A549 (cell line): ENCODE measurements around the gene ZHX3. TPM values are rescaled to one million over a fixed set of nuclear protein-coding genes. Genes with fewer than 3 reads are reported as not detected.

Experiments used
- ATAC-seq, 2 experiments: fragments of 200-7000 bp in 1 of 2; fragments of >200 bp in 1 of 2; cut with Nextera tagmentation in 1 of 2; cut with Tn5 transposase in 1 of 2; 3 replicates each; pipeline versions ENCODE4 v1.8.0 to v1.9.1; 2018 to 2020; ENCODE audit warnings: mild to moderate bottlenecking in 1 of 2, moderate library complexity in 1 of 2
- CTCF ChIA-PET: fragments of 300-600 bp; sonication (Branson Sonifier 250); formaldehyde crosslinking; extraction: SDS; loops from one replicate; lab custom pipeline; 2021; ENCODE audit warnings: antibody characterized with exemption, inconsistent platforms; lab: Yijun Ruan, JAX
- POLR2A ChIA-PET: fragments of 350-600 bp; formaldehyde crosslinking; extraction: SDS; loops from one replicate; lab custom pipeline; 2021; ENCODE audit warnings: antibody characterized with exemption, inconsistent platforms; lab: Yijun Ruan, JAX
- DNase-seq, 2 experiments: peaks; one replicate each; pipeline versions ENCODE4 v3.0.0 to v3.0.0-alpha.2; 2011 to 2016; ENCODE audit warnings: low read depth in 1 of 2, low spot score in 1 of 2
- FAIRE-seq: peaks from 2 replicates; lab custom pipeline; 2011; peaks lifted over from hg19 to GRCh38; lab: Jason Lieb, UNC
- H3K27ac ChIP-seq, 2 experiments: fragments of >200 bp; sonication (Bioruptor Twin); formaldehyde crosslinking; 3 replicates each; pipeline ENCODE4 v1.5.1; 2016 to 2017
- H3K4me1 ChIP-seq: fragments of >200 bp; sonication (Bioruptor Twin); formaldehyde crosslinking; 3 replicates; pipeline ENCODE4 v1.6.1; 2016
- H3K4me2 ChIP-seq: fragments of >200 bp; sonication (Bioruptor Twin); formaldehyde crosslinking; 3 replicates; pipeline ENCODE4 v1.6.1; 2016
- H3K4me3 ChIP-seq: fragments of >200 bp; sonication (Bioruptor Twin); formaldehyde crosslinking; 3 replicates; pipeline ENCODE4 v1.5.1; 2016
- H3K9me3 ChIP-seq: fragments of >200 bp; sonication (Bioruptor Twin); formaldehyde crosslinking; 3 replicates; pipeline ENCODE4 v1.6.1; 2016
- ATOH8 ChIP-seq: fragments of 250-450 bp; sonication (Bioruptor Pico); IDR thresholded peaks from 2 replicates; pipeline ENCODE4 v1.5.0; 2020; ENCODE audit warnings: low read depth, mild to moderate bottlenecking, moderate library complexity
- BHLHE40 ChIP-seq: IDR thresholded peaks from 2 replicates; pipeline ENCODE4 v1.6.1; 2012; ENCODE audit warnings: low read depth, low read length, inconsistent platforms
- CBX2 ChIP-seq: fragments of 200-600 bp; sonication (generic); IDR thresholded peaks from 2 replicates; pipeline ENCODE4 v1.6.1; 2016; ENCODE audit warnings: low read depth, mild to moderate bottlenecking, borderline replicate concordance
- CBX8 ChIP-seq: fragments of 200-600 bp; sonication (generic); IDR thresholded peaks from 2 replicates; pipeline ENCODE4 v1.6.1; 2016
- CEBPB ChIP-seq, 2 experiments: fragments of >200 bp in 1 of 2; sonication (Bioruptor Twin) in 1 of 2; formaldehyde crosslinking in 1 of 2; IDR thresholded peaks; 2 replicates each; pipeline ENCODE4 v1.6.1; 2012 to 2016
- CHD4 ChIP-seq: fragments of 200-600 bp; sonication (generic); IDR thresholded peaks from 2 replicates; pipeline ENCODE4 v1.6.1; 2016; ENCODE audit warnings: antibody characterized with exemption, mild to moderate bottlenecking, borderline replicate concordance
- EHF ChIP-seq: fragments of 250-450 bp; sonication (Bioruptor Pico); IDR thresholded peaks from 2 replicates; pipeline ENCODE4 v1.5.0; 2020; ENCODE audit warnings: mild to moderate bottlenecking
- FOSL2 ChIP-seq, 2 experiments: fragments of 450-650 bp in 1 of 2; fragments of >200 bp in 1 of 2; sonication (Bioruptor Twin) in 1 of 2; formaldehyde crosslinking; IDR thresholded peaks; 2 replicates each; pipeline versions ENCODE4 v1.5.0 to v1.6.1; 2016 to 2020; ENCODE audit warnings: mild to moderate bottlenecking in 1 of 2, moderate library complexity in 1 of 2
- GATA3 ChIP-seq: IDR thresholded peaks from 2 replicates; pipeline ENCODE4 v1.6.1; 2012; ENCODE audit warnings: borderline replicate concordance
- HOXA7 ChIP-seq: fragments of 250-450 bp; sonication (Bioruptor Pico); IDR thresholded peaks from 2 replicates; pipeline ENCODE4 v1.5.0; 2020; ENCODE audit warnings: mild to moderate bottlenecking, moderate library complexity
- HOXB13 ChIP-seq: fragments of 250-450 bp; sonication (Bioruptor Pico); IDR thresholded peaks from 2 replicates; pipeline ENCODE4 v1.5.0; 2020; ENCODE audit warnings: low read depth, mild to moderate bottlenecking, moderate library complexity
- JUN ChIP-seq, 2 experiments: fragments of >200 bp; sonication (Bioruptor Twin); formaldehyde crosslinking; IDR thresholded peaks; 2 replicates in 1 of 2; 3 replicates in 1 of 2; pipeline ENCODE4 v1.6.1; 2016 to 2017
- MAFK ChIP-seq: fragments of 450-650 bp; IDR thresholded peaks from 2 replicates; pipeline ENCODE4 v1.6.1; 2014; ENCODE audit not compliant: partially characterized antibody
- MAZ ChIP-seq: fragments of 150-350 bp; IDR thresholded peaks from 2 replicates; pipeline ENCODE4 v1.6.1; 2014; ENCODE audit warnings: antibody characterized with exemption, low read depth, low read length, borderline replicate concordance
- MYC ChIP-seq: IDR thresholded peaks from 2 replicates; pipeline ENCODE4 v1.6.1; 2012; ENCODE audit warnings: mild to moderate bottlenecking, inconsistent platforms, low read length, improper control_type of control experiment, borderline replicate concordance
- NR3C1 ChIP-seq: fragments of >200 bp; sonication (Bioruptor Twin); formaldehyde crosslinking; IDR thresholded peaks from 3 replicates; pipeline ENCODE4 v1.6.1; 2017
- POLR2A ChIP-seq: IDR thresholded peaks from 2 replicates; pipeline ENCODE4 v1.6.1; 2012; ENCODE audit warnings: mild to moderate bottlenecking, low read length
- RAD21 ChIP-seq, 2 experiments: fragments of >200 bp in 1 of 2; sonication (Bioruptor Twin) in 1 of 2; formaldehyde crosslinking in 1 of 2; IDR thresholded peaks in 1 of 2; conservative IDR thresholded peaks in 1 of 2; 2 replicates in 1 of 2; 3 replicates in 1 of 2; pipeline ENCODE4 v1.6.1; 2012 to 2018; ENCODE audit warnings: inconsistent platforms in 1 of 2
- RARB ChIP-seq: fragments of 250-450 bp; sonication (Bioruptor Pico); IDR thresholded peaks from 2 replicates; pipeline ENCODE4 v1.8.0; 2021; ENCODE audit warnings: mild to moderate bottlenecking, moderate library complexity
- RCOR1 ChIP-seq: fragments of 150-350 bp; IDR thresholded peaks from 2 replicates; pipeline ENCODE4 v1.6.1; 2014; ENCODE audit warnings: antibody characterized with exemption, low read length, low read depth
- RFX5 ChIP-seq: fragments of 450-650 bp; IDR thresholded peaks from 2 replicates; pipeline ENCODE4 v1.7.1; 2014; ENCODE audit warnings: antibody characterized with exemption, mild to moderate bottlenecking, moderate library complexity
- RNF2 ChIP-seq: fragments of 200-600 bp; sonication (generic); IDR thresholded peaks from 2 replicates; pipeline ENCODE4 v1.6.1; 2016; ENCODE audit warnings: low read depth, mild to moderate bottlenecking, antibody characterized with exemption, moderate library complexity, borderline replicate concordance
- SREBF2 ChIP-seq: fragments of 450-650 bp; IDR thresholded peaks from 2 replicates; pipeline ENCODE4 v1.6.1; 2014; ENCODE audit warnings: mild to moderate bottlenecking, moderate library complexity
- ZSCAN20 ChIP-seq: fragments of 250-450 bp; sonication (Bioruptor Pico); IDR thresholded peaks from 2 replicates; pipeline ENCODE4 v1.8.0; 2022; ENCODE audit warnings: mild to moderate bottlenecking, moderate library complexity
- WGBS: methylation state at CpG from one replicate; pipeline ENCODE4 v1.1.6; 2017; ENCODE audit errors: missing lambda C conversion rate; 5-methylcytosine and 5-hydroxymethylcytosine counted together
- polyA plus RNA-seq, 4 experiments: library from polyadenylated mRNA; depleted of rRNA in 3 of 4; stranded (reverse); fragments of >200 nt; fragmentation: RNase III in 1 of 4; extraction: RNeasy Plus Mini Kit Qiagen cat#74134 plus additional on column Dnase treatment in 1 of 4; gene quantifications; 2 replicates in 3 of 4; 3 replicates in 1 of 4; pipeline ENCODE4 v1.2.3, GENCODE V29; 2011 to 2017
- TF ChIP-seq, protein P1 (sequence below): fragments of 250-450 bp; sonication (Bioruptor Pico); IDR thresholded peaks from 2 replicates; pipeline ENCODE4 v1.5.0; 2021; ENCODE audit warnings: mild to moderate bottlenecking, moderate library complexity, borderline replicate concordance
- TF ChIP-seq, protein P2 (sequence below): fragments of 200-600 bp; sonication (generic); IDR thresholded peaks from 2 replicates; pipeline ENCODE4 v1.6.1; 2016; ENCODE audit warnings: antibody characterized with exemption, mild to moderate bottlenecking, moderate library complexity

ZHX3 gene
- polyA plus RNA-seq, 2 of the 4 experiments (the other 2 are of a cell fraction) = 3.6 to 4.1 TPM

- FAIRE-seq (no peak), ATAC-seq (no peak), DNase-seq (no peak)
- POLR2A ChIA-PET = no interaction called here
- WGBS = 67% methylated on average over 4 of the region's 5 CpGs
- Histone ChIP-seq H3K27ac (no peak overlapping the region), H3K9me3 (peaks cover 9% of the 10 kb centered on the region; the same call in 2 of the 3 replicates), H3K4me3 (no peak overlapping the region), H3K4me2 (no peak overlapping the region), H3K4me1 (no peaks in the 10 kb centered on the region)
- CTCF ChIA-PET = interaction anchor here (0.7 to 1.1 kb wide), 2 partner anchors 19 to 52 kb away, joined by 3 to 5 read pairs; no protein-coding TSS in a partner anchor
- TF ChIP-seq POLR2A (no peak), BHLHE40 (no peak), CEBPB (IDR thresholded peaks at IDR 0.05) (no peak), ZSCAN20 (CRISPR knock-in tag) (no peak), HOXB13 (no peak), RAD21 (conservative IDR thresholded peaks at IDR 0.05 in 1 of 2, IDR thresholded peaks at IDR 0.05 in 1 of 2) (no peak), RFX5 (no peak), MAFK (no peak), MAZ (no peak), RARB (CRISPR knock-in tag) (no peak), CBX8 (no peak), RNF2 (no peak), HOXA7 (no peak), RCOR1 (no peak), GATA3 (no peak)
- TF ChIP-seq, protein P1, sequence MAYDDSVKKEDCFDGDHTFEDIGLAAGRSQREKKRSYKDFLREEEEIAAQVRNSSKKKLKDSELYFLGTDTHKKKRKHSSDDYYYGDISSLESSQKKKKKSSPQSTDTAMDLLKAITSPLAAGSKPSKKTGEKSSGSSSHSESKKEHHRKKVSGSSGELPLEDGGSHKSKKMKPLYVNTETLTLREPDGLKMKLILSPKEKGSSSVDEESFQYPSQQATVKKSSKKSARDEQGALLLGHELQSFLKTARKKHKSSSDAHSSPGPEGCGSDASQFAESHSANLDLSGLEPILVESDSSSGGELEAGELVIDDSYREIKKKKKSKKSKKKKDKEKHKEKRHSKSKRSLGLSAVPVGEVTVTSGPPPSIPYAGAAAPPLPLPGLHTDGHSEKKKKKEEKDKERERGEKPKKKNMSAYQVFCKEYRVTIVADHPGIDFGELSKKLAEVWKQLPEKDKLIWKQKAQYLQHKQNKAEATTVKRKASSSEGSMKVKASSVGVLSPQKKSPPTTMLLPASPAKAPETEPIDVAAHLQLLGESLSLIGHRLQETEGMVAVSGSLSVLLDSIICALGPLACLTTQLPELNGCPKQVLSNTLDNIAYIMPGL (CRISPR knock-in tag) = no peak
These were observed 125.7 kb downstream of the ZHX3 start for GRCh38 chr20:41191562-41192500.

DNA sequence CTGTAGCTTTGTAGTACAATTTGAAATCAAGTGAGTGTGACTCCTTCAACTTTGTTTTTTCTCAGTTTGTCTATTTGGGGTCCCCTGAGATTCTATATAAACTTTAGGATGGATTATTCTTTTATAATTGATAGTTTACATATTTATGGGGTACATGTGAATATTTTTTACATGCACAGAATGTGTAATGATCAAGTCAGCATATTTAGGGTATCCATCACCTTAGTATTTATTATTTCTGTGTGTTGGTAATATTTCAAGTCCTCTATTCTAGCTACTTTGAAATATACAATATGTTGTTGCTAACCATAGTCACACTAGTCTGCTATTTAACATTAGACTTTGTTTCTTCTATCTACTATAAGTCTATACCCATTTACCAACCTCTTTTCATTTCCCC, 129.9 kb downstream of the ZHX3 start:
- H3K27ac ChIP-seq = no peak overlapping the region
- H3K9me3 ChIP-seq = peaks cover 9% of the 10 kb centered on the region; the same call in 2 of the 3 replicates
- no peak for TF ChIP-seq ZSCAN20 (CRISPR knock-in tag)
- TF ChIP-seq MAFK = peak; percentile 23
- ChIA-PET POLR2A (no interaction called here), CTCF (interaction anchor here (0.7 to 3.4 kb wide), 3 partner anchors 15 to 395 kb away, joined by 3 to 18 read pairs (median 3); no protein-coding TSS in a partner anchor)
- no peaks in the 10 kb centered on the region for H3K4me1 ChIP-seq
- FAIRE-seq (no peak), DNase-seq (no peak), ATAC-seq (no peak)
- no peak overlapping the region for H3K4me2 ChIP-seq
- H3K4me3 ChIP-seq = no peak overlapping the region

DNA sequence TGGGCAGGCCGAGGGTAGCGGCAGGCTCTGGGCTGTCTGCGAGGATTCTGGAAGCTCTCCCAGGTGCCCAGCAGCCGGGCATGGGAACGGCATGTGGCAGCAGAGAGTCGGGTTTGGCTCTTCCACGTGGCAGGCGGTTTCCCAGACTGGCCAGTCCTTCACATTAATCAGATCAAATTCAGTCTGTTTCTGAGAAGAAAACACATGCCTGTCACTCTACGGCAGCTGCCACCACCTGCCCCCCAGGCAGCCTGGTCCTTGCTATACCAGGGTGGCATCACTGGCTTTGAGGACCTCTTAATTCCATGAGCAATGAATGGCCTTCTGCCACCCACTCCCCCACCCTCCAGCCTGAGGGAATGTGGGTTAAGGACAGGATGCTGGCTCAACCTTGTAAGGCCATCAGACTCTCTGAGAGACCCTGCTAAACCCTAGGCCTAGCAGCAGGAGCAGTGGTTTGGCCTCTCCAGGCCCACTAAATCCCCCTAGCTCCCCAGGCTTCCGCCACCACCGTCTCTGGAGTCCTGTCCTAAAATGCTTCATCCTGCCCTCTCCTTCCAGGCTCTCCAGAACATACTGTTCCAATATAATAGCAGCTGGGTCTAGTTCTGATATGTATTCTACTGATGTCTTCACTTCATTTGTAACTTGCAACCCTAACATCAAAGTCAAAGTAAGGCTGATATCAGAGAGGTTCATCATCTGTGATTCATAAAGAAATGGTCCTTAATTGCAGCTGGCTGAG, 132.3 kb downstream of the ZHX3 start:
- H3K9me3 ChIP-seq = peaks cover 6% of the 10 kb centered on the region; the same call in 2 of the 3 replicates
- no peak for TF ChIP-seq ATOH8 (CRISPR knock-in tag)
- no peak for TF ChIP-seq RCOR1
- TF ChIP-seq HOXA7 = no peak
- TF ChIP-seq MYC = no peak
- TF ChIP-seq, protein P2, sequence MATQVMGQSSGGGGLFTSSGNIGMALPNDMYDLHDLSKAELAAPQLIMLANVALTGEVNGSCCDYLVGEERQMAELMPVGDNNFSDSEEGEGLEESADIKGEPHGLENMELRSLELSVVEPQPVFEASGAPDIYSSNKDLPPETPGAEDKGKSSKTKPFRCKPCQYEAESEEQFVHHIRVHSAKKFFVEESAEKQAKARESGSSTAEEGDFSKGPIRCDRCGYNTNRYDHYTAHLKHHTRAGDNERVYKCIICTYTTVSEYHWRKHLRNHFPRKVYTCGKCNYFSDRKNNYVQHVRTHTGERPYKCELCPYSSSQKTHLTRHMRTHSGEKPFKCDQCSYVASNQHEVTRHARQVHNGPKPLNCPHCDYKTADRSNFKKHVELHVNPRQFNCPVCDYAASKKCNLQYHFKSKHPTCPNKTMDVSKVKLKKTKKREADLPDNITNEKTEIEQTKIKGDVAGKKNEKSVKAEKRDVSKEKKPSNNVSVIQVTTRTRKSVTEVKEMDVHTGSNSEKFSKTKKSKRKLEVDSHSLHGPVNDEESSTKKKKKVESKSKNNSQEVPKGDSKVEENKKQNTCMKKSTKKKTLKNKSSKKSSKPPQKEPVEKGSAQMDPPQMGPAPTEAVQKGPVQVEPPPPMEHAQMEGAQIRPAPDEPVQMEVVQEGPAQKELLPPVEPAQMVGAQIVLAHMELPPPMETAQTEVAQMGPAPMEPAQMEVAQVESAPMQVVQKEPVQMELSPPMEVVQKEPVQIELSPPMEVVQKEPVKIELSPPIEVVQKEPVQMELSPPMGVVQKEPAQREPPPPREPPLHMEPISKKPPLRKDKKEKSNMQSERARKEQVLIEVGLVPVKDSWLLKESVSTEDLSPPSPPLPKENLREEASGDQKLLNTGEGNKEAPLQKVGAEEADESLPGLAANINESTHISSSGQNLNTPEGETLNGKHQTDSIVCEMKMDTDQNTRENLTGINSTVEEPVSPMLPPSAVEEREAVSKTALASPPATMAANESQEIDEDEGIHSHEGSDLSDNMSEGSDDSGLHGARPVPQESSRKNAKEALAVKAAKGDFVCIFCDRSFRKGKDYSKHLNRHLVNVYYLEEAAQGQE = no peak
- TF ChIP-seq NR3C1 = no peak
- no peak for TF ChIP-seq GATA3
- TF ChIP-seq SREBF2 = no peak
- no peak for TF ChIP-seq JUN (IDR thresholded peaks at IDR 0.05)
- TF ChIP-seq RFX5 = no peak
- no peak for TF ChIP-seq FOSL2 (IDR thresholded peaks at IDR 0.05)
- TF ChIP-seq FOSL2 (CRISPR knock-in tag; IDR thresholded peaks at IDR 0.05) = no peak
- no peak for TF ChIP-seq CHD4
- TF ChIP-seq EHF (CRISPR knock-in tag) = no peak
- no peak for TF ChIP-seq CBX2
- TF ChIP-seq, all 56 proteins: peak for 0
- 77% methylated on average over 11 of the region's 11 CpGs for WGBS
- POLR2A ChIA-PET = no interaction called here
- CTCF ChIA-PET = interaction anchor here (0.9 to 3.4 kb wide), 4 partner anchors 12 to 154 kb away, joined by 3 to 18 read pairs (median 4); no protein-coding TSS in a partner anchor
- Histone ChIP-seq H3K4me3 (no peak overlapping the region), H3K27ac (no peak overlapping the region), H3K4me2 (no peak overlapping the region), H3K4me1 (no peaks in the 10 kb centered on the region)
- DNase-seq (no peak), ATAC-seq (no peak; a peak in 1 of 6 replicates), FAIRE-seq (no peak)
